ENCODE measurements around the gene HOOK2.

GRCh38 chr19:12715929-12716328 lies 59.4 kb downstream of the HOOK2 start:
- no peak for TF ChIP-seq CTCF (IDR thresholded peaks at IDR 0.05)
- no peak for TF ChIP-seq POLR2AphosphoS5 (IDR thresholded peaks at IDR 0.05; ENCODE audit: low read depth, low read length)
- TF ChIP-seq REST (IDR thresholded peaks at IDR 0.05; ENCODE audit: insufficient read depth in 1 of 2, low read depth in 2 of 2, low read length in 1 of 2) = no peak
- no peak for TF ChIP-seq SIN3A (IDR thresholded peaks at IDR 0.05; ENCODE audit: borderline replicate concordance, insufficient read depth, low read depth, low read length)
- TF ChIP-seq TCF7L2 (IDR thresholded peaks at IDR 0.05; ENCODE audit: low read depth, low read length) = no peak

All from Panc1 (cell line).